Activated effector memory CD4-positive, alpha-beta T cell treated with Interleukin-2 at 50 U/mL for 16 hours (primary cell): ENCODE data around the gene TULP3.

Experiments used
- DNase-seq: peaks from one replicate; pipeline ENCODE4 v3.0.0-alpha.2; 2020

The TULP3 gene

GRCh38 chr12:2930865-2931264 lies 40.2 kb downstream of the TULP3 start:
- DNase-seq, result no peak

DNA sequence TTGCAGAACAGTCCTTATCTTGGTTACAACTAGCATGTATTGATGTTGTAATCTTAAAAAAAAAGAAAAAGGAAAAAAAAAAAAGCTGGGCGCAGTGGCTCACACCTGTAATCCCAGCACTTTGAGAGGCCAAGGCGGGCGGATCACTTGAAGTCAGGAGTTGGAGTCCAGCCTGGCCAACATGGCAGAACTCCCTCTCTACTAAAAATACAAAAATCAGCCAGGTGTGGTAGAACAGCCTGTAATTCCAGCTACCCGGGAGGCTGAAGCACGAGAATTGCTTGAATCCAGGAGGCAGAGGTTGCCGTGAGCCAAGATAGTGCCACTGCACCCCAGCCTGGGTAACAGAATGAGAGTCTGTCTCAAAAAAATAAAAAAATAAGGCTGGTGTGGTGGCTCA lies 42.9 kb downstream of the TULP3 start:
- DNase-seq, result no peak

DNA sequence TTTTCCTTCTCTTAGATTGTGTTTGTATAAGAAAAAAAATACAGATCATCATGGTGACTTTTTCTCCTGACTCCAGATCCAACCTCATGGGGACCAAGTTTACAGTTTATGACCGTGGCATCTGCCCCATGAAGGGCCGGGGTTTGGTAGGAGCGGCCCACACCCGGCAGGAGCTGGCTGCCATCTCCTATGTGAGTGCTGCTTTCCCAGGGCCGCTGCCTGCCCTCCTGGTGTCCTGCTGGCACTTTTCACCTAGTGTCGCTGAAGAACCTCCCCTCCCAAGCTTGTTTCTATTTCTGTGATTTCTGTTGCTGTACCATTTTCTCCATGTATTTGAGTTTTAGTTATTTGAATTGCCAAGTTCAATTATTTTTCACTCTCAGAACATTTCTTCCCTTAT lies 43.7 kb downstream of the TULP3 start:
- no peak for DNase-seq

- no peak for DNase-seq
These were observed 45.6 kb downstream of the TULP3 start for GRCh38 chr12:2936301-2936700.

DNA sequence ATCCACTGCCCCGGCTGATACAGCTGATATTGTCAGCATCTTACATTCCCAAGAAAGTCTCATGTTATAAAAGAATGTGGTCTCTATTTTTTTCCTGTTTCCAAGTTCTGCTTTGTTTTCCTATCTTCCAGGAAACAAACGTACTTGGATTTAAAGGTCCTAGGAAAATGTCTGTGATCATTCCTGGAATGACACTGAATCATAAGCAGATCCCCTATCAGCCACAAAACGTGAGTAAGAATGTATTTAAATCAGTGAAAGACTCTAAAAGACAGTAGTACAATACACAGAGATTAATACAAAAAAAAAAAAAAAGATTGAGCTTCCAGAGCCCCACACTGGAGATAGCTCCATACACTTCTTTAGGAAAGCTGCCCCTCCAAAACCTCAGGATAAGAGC lies 46.8 kb downstream of the TULP3 start:
- DNase-seq, result no peak

DNA sequence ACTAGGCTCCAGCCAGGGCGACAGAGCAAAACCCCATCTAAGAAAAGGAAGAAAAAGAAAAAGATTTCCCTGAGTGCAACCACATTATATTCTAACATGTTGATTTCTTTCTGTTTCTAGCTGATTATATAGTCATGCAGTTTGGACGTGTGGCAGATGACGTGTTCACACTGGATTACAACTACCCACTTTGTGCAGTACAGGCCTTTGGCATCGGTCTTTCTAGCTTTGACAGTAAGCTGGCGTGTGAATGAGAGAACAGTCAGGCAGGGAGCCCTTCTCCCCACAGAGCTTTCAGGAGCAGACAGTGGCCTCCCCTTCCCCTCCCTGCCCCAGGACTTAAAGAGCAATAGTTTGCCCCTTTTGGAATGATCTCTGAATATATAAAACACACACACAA lies 48.5 kb downstream of the TULP3 start:
- no peak for DNase-seq

DNA sequence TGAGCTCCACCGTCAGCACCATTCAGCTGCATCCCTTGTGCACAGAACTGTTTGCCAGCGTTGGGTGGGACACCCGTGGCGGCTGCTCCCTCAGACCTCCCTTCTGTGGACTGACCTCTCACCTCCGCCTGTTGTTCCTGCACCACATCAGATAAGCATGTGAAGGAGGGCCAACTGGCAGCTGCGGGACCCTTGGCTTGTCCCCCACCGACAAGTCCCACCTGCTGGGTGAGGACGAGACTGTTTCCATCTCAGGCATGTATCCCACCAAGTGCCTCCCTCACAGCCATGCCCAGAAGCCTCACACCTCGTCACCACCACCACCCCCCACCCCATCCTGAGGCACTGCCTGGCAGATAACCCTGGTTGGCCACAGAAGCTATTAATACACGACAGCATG lies 49.9 kb downstream of the TULP3 start:
- DNase-seq, result no peak

DNA sequence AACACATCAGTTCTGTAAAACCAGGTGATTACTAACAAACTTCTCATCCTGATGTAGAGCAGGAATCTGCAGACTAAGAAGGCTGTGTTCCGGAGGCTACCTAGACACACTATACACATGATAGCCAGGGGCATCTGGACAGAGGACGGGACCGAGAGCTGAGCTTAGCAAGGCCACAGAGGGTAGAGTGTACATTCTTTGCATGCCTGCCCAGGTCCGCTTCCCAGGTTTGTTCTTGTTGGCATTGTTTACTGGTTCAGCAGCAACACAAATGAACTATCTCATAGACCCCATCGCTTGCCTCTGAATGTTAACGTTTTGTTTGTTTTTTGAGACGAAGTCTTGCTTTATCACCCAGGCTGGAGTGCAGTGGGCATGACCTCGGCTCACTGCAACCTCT lies 50.8 kb downstream of the TULP3 start:
- no peak for DNase-seq

DNA sequence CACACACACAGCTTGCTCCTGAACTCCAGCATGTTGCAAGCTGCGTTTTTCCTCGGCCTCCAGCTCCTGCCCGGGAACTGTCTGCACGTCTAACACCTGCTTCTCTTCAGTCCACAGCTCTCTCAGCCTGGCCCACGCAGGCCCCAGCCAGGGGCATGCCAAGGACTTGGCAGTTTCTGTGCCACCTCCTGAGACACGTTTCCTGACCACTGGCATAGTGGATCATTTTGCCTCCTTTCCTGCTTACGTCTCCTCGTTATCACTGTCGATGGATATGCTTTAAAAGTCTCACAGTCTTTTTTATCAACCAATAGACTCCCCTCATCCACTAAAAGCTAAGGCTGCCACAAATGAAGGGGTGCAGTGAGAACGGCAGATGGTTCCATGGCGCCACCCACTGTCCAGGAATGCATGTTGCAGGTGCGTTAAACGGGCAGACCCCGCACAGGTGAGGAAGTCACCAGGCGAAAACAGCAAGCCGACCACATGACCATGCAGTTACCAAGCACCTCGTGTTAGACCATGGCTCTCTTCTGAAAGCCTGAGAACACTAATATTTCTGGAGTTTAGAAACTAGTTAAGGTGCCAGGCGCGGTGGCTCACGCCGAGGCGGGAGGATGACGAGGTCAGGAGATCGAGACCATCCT lies 53.8 kb downstream of the TULP3 start:
- peak; percentile 13 for DNase-seq

DNA sequence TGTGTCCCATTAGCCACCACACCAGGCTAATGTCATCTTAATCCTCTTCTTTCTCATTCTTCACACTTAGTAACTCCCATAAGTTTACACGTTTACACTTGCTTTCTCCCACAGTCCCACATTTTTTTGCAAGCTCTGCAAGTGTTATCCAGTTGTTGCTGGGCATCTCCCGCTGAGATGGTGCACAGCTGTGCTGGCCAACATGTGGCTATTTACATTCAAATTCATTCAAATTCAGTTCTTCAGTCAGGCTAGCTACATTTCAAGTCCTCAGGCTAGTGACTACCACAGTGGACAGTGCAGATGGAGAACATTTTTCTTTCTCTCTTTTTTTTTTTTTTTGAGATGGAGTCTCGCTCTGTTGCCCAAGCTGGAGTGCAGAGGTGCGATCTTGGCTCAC lies 58.7 kb downstream of the TULP3 start:
- DNase-seq, result no peak

- DNase-seq, result no peak
These were observed 65.2 kb downstream of the TULP3 start for GRCh38 chr12:2955888-2956287.

DNA sequence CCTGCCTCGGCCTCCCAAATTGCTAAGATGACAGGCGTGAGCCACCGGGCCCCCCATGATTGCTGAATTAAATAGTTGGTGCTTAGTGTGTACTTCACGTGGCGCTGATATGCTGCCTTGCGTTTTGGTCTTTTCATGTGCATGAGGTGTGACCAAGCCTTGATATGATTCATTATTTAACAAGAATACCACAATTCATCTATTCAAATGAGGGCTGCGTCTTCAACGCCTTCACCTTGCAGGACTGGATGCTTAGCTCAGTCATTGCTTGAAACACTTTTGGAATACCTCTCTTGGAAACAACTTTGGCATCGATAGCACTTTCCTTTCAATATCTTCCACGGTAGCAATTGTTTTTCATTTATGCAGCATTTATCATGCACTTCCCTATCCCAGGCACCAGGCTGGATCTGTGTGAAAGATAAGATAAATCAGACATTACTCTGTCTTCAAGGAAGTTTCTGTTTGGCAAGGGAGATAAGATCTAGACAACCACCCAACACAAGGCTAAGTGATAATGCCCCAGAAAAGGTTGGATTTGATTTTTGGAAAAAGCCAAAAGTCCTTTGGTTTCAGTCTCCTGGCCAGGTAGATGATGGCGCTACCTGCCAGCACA lies 67.2 kb downstream of the TULP3 start:
- DNase-seq, result no peak

DNA sequence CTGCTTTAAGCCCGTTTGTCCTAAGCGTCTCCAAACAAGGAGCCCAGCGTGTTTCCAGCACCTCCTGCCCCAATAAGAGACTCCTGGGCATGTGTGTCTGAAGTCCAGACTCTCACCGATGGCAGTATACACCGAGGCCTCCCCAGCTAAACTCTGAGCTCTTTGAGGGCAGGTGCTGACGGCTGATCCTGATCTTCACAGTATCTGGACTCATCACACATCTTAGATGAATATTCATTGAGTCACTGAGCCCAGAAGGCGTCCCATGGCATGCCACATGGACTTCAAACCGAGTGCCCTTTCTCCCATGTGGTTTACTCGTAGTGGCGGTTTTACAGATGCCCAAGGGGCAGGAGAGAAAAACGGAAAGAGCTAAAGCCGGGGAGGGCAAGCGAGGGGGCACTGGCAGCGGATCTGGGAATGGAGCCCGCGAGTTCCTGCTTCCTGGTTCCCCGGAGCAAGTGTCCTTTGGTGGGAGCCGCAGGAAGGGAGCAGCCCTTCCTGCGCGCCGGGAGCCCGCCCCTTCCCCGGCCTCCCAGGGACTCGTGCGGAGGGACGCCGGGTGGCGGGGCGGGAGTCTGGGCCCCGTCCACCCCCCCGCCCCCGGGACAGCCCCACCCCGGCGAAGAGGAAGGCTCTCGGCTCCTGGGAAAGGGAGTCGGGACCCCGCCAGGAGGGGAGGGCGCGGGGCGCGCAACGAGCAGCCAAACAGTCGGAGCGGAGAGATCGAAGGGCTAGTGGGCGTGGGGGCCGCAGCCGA lies 67.9 kb downstream of the TULP3 start:
- DNase-seq, result no peak

GRCh38 chr12:2959192-2959504 lies 68.5 kb downstream of the TULP3 start, which contains the start of gene TEAD4:
TEAD4 (plus strand) TSS chr12:2959397.
- DNase-seq, result no peak

DNA sequence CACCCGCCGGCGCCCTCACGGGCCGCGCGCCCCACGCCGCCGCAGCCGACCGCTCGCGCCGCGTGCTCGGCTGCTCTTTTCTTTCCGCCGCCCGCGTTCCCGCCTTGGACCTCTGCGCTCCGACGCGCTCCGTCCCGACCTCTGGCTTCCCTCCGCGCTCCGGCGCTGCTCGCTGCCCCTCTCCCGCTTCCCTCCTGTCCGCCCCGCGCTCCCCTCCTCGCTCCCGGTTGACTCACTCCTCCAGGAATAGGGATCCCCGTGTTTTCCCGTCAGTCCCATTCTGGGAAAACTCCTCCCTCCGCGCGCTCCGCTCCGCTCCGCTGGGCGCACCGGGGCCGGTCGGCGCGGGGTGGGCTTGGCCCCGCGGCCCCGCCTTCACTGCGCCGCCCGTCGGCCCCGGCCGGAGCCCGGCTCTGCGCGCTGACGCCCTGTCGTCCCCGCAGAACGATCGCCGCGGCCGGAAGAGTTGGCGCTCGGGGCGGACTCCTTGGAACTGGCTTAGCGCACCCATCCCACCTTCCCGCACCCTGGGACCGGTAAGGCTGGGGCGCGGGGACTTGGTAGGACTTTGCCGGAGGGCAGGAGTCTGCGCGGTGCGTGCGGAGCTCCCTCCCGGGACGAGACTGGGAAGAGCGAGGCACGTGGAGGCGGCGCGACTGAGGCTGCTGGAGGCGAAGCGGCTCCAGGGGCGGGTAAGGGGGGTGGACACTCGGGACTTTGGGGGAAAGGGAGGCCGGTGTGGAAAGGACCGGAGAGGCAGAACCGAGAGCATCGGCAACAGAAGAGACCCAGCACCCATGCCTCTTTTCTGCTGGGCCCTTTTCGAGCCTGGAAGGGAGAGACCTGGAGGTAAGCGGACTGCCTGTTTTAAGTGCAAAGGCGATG lies 69.1 kb downstream of the TULP3 start:
- no peak for DNase-seq

DNA sequence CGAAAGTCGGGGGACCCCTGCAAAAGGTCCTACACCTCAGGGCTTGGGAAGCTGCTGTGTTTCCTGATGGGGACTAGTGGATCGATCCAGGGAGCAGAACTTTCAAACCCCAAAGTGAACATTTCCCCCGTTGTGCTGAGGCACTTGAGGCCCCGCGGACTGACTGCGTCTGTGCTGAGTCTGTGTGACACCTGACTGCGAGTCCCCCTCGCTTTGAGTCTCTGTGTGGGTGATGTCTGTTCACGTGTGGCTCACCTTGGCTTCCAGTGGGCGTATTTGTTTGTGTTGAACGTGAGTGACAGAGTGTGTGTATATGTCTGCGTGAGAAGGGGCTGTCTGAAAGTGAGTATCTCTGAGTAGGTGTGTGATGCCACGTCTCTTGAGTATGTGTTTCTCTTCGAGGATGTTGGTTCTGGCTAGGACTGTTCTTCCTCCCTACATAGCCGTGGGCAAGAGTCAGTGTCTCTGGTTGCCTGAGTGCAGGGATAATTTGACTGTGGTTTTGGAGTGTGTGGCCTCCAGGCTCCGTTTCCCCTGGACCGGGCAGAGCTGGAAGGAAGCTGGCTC lies 69.8 kb downstream of the TULP3 start:
- DNase-seq, result no peak

- DNase-seq, result no peak
These were observed 70.4 kb downstream of the TULP3 start for GRCh38 chr12:2960996-2961616.

DNA sequence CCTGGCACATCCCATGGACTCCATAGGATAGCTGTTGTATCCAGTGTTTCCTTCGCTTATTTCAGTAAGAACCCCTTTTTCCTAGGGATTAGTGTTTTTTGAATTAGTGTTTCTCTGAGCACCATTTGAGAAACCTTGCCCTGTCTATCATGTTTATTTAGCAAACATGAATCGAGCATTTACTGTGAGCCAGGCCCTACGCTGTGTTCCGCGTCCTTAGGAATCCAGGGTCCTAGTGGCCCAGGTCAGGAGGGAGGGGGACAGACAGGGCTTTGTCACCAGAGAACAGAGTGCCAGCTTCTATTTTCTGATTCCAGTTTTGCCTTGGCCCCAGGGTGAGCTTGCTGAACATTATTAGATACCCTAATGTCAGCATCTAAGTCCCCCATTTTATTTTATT lies 71.0 kb downstream of the TULP3 start:
- DNase-seq, result no peak

- no peak for DNase-seq
These were observed 72.6 kb downstream of the TULP3 start for GRCh38 chr12:2963154-2963759.

GRCh38 chr12:2963760-2964292 lies 73.1 kb downstream of the TULP3 start:
- no peak for DNase-seq

DNA sequence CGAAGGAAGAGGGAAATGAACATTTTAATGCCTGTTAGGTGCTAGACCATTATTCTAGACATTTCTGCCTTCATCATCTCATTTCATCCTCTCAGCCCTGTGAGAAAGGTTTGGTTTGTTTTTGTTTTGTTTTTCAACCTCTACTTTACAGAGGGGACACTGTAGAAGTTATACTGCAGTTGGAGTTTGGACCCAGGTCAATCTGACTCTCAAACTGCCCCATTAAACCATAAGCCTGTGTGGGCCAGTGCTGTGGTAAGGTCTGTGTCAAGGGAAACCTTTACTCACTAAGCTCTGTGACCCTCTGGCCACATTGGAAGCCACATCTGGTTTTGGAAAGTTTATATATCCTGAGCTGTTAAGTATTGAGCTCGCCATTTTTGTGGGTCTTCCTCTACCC lies 77.0 kb downstream of the TULP3 start:
- DNase-seq, result no peak

DNA sequence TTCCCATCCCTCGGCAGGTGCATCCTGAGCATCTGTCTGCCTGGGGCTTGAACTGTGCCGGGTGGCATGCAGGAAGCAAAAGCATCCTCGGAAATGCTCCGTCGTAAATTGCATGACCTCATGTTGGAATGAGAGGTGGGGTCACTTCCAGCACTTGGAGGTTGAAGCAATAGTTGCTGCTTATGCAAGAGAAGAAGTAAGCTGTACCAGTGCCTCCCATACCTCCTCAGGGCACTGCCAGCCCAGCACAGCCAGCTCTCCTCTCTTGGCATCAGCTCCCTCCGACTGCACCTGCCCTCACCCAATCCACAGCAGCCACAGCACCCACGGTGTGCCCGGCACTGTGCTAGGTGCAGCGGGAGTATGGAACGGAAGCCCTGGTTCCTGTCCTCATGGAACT lies 80.1 kb downstream of the TULP3 start:
- DNase-seq, result no peak
